ENCODE results near the gene KCNA3. TPM values are rescaled to one million over a fixed set of nuclear protein-coding genes. Genes with fewer than 3 reads are reported as not detected.

KCNA3 gene
- total RNA-seq (2021) = not detected in 2 replicates
- not detected for Bru-seq, nascent RNA
- percentile 14 among the genes with signal in this experiment for BruChase-seq, experiment 1, labeled RNA remaining after a 2-hour chase
- BruChase-seq, experiment 2, labeled RNA remaining after a 6-hour chase = percentile 12 among the genes with signal in this experiment
- long read RNA-seq = 0 reads

GRCh38 chr1:110674337-110675059 lies at the start of gene KCNA3:
Gene KCNA3 (minus strand): TSS chr1:110674940. CDS start chr1:110674809, 131 bp downstream.
- Histone ChIP-seq H3K79me2 (ENCODE audit: low read depth) (no peaks in the 10 kb centered on the region), H3K27ac (no peak within 1 kb of the TSS), H2AFZ (no peak within 1 kb of the TSS), H3K27me3 (ENCODE audit: insufficient read depth, low read depth) (peaks cover 16% of the 10 kb centered on the region; the same call in 1 of the 2 replicates), H4K20me1 (ENCODE audit: insufficient read depth) (no peaks in the 10 kb centered on the region), H3K4me2 (no peak within 1 kb of the TSS), H3K4me1 (replicated peaks; ENCODE audit: insufficient read depth) (no peaks in the 10 kb centered on the region), H3F3A (ENCODE audit: insufficient read depth, low read depth) (no peaks in the 10 kb centered on the region), H3K9me3 (ENCODE audit: insufficient read depth, low read depth) (no peaks in the 10 kb centered on the region), H3K36me3 (ENCODE audit: low read depth) (no peaks in the 10 kb centered on the region), H3K9me2 (ENCODE audit: insufficient read depth) (no peaks in the 10 kb centered on the region), H3K4me3 (no peak within 1 kb of the TSS)
- CTCF ChIA-PET = no interaction called here
- intact Hi-C loops (cut with micrococcal nuclease; ENCODE audit: unreplicated experiment) = no loop called here
- no TSS peak for BruUV-seq (replicated peaks)
- POLR2A ChIA-PET (ENCODE audit: unreplicated experiment) = no interaction called here
- DNase-seq = no peak
- TF ChIP-seq CTCF (conservative IDR thresholded peaks at IDR 0.05) = no peak
- no peak for TF ChIP-seq EZH2 (IDR thresholded peaks at IDR 0.05; ENCODE audit: low read depth)

DNA sequence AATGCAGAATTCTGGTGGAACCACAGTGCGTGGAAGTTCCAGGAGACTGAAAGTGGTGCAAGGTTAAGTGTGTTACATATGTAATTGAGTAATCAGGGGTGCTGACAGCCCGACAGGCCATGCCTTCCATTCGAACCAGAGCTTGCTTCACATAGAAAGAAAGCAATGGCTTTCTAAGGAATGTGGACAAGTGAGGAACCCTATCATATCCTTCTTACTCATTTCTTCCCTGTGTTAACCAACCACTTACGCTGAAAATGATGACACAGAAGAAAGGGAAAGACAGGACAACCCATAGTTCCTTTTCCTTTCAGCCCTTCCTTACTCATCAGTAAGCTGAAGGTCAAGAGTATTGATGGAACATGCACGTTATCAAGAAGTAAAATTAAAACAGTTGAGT lies 48.1 kb upstream of the KCNA3 start:
- Histone ChIP-seq H2AFZ (no peak overlapping the region), H3K9me3 (ENCODE audit: insufficient read depth, low read depth) (no peaks in the 10 kb centered on the region), H3K27me3 (ENCODE audit: insufficient read depth, low read depth) (peaks cover 82% of the 10 kb centered on the region), H3F3A (ENCODE audit: insufficient read depth, low read depth) (no peaks in the 10 kb centered on the region), H3K36me3 (ENCODE audit: low read depth) (no peaks in the 10 kb centered on the region), H3K4me3 (no peak overlapping the region), H3K4me2 (no peak overlapping the region), H3K27ac (no peak overlapping the region), H4K20me1 (ENCODE audit: insufficient read depth) (no peaks in the 10 kb centered on the region), H3K79me2 (ENCODE audit: low read depth) (no peaks in the 10 kb centered on the region), H3K4me1 (replicated peaks; ENCODE audit: insufficient read depth) (no peaks in the 10 kb centered on the region), H3K9me2 (ENCODE audit: insufficient read depth) (no peaks in the 10 kb centered on the region)
- TF ChIP-seq EZH2 (IDR thresholded peaks at IDR 0.05; ENCODE audit: low read depth) = no peak
- no peak for TF ChIP-seq CTCF (conservative IDR thresholded peaks at IDR 0.05)
- intact Hi-C loops (cut with micrococcal nuclease; ENCODE audit: unreplicated experiment) = no loop called here
- BruUV-seq (replicated peaks) = no TSS peak
- POLR2A ChIA-PET (ENCODE audit: unreplicated experiment) = no interaction called here
- DNase-seq = no peak
- CTCF ChIA-PET = no interaction called here

DNA sequence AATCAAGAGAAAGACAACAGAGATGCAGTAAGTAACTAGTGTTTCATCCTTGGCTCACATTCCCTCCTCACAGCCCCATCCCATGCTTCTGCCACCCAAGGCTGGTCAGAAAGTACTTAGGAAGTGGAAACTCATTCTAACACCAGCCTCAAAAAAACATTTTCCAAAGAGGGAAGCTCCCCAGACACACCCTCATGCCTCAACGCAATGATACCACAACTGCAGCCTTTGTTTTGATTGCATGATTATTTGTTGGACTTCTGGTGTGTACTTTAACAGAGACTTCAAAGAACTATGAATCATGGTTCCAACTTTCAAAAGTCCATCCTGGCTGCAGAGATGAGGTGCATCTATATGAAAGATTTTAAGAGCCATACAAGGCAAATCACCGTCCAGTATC lies 45.2 kb upstream of the KCNA3 start:
- POLR2A ChIA-PET (ENCODE audit: unreplicated experiment) = no interaction called here
- H2AFZ ChIP-seq = no peak overlapping the region
- no peaks in the 10 kb centered on the region for H3K79me2 ChIP-seq (ENCODE audit: low read depth)
- intact Hi-C loops (cut with micrococcal nuclease; ENCODE audit: unreplicated experiment) = no loop called here
- no peaks in the 10 kb centered on the region for H3K36me3 ChIP-seq (ENCODE audit: low read depth)
- no peak overlapping the region for H3K4me2 ChIP-seq
- H3K27me3 ChIP-seq (ENCODE audit: insufficient read depth, low read depth) = peaks cover 87% of the 10 kb centered on the region
- H3K4me3 ChIP-seq = no peak overlapping the region
- CTCF ChIA-PET = no interaction called here
- H3K4me1 ChIP-seq (replicated peaks; ENCODE audit: insufficient read depth) = no peaks in the 10 kb centered on the region
- no peaks in the 10 kb centered on the region for H3K9me3 ChIP-seq (ENCODE audit: insufficient read depth, low read depth)
- H3K27ac ChIP-seq = no peak overlapping the region
- no peak for DNase-seq
- H4K20me1 ChIP-seq (ENCODE audit: insufficient read depth) = no peaks in the 10 kb centered on the region
- BruUV-seq (replicated peaks) = no TSS peak
- H3K9me2 ChIP-seq (ENCODE audit: insufficient read depth) = no peaks in the 10 kb centered on the region; the same call in 1 of the 2 replicates
- no peak for TF ChIP-seq CTCF (conservative IDR thresholded peaks at IDR 0.05)
- TF ChIP-seq EZH2 (IDR thresholded peaks at IDR 0.05; ENCODE audit: low read depth) = no peak
- no peaks in the 10 kb centered on the region for H3F3A ChIP-seq (ENCODE audit: insufficient read depth, low read depth)

Data from PC-9 (cell line).